ENCODE results near the gene EVI5.
"Not testable (repeated sequence)": the region's sequence is repeated elsewhere in the genome, so short reads cannot be mapped to it uniquely, and the experiment has no call there.

Gene EVI5

GRCh38 chr1:92527670-92528069, 257.2 kb downstream of the EVI5 start:
- no peak for DNase-seq (ENCODE audit: low read depth, low spot score)
- H3K9me3 ChIP-seq (ENCODE audit: insufficient read depth, low read length) = no peaks in the 10 kb centered on the region
- H3K4me1 ChIP-seq (ENCODE audit: insufficient read depth, insufficient read length) = no peaks in the 10 kb centered on the region
- H3K4me3 ChIP-seq (ENCODE audit: insufficient read length, low read depth) = no peak overlapping the region
- TF ChIP-seq SUZ12 (IDR thresholded peaks at IDR 0.05; ENCODE audit: extremely low read depth, insufficient read depth, insufficient read length) = no peak
- TF ChIP-seq ZNF274 (IDR thresholded peaks at IDR 0.05; ENCODE audit: low read depth, low read length) = no peak
- no peak for TF ChIP-seq YY1 (IDR thresholded peaks at IDR 0.05; ENCODE audit: insufficient read depth, insufficient read length)
- no peaks in the 10 kb centered on the region for H3K27me3 ChIP-seq (ENCODE audit: insufficient read depth, insufficient read length)
- H3K9ac ChIP-seq (ENCODE audit: insufficient read length, low read depth) = no peak overlapping the region
- no peaks in the 10 kb centered on the region for H3K36me3 ChIP-seq (ENCODE audit: insufficient read depth, insufficient read length, low read length)

GRCh38 chr1:92524944-92525590, 259.8 kb downstream of the EVI5 start:
- not testable (repeated sequence) for H3K9ac ChIP-seq (ENCODE audit: insufficient read length, low read depth); H3K27me3 ChIP-seq (ENCODE audit: insufficient read depth, insufficient read length); H3K9me3 ChIP-seq (ENCODE audit: insufficient read depth, low read length); H3K36me3 ChIP-seq (ENCODE audit: insufficient read depth, insufficient read length, low read length); DNase-seq (ENCODE audit: low read depth, low spot score); H3K4me1 ChIP-seq (ENCODE audit: insufficient read depth, insufficient read length); H3K4me3 ChIP-seq (ENCODE audit: insufficient read length, low read depth)

- TF ChIP-seq YY1 (IDR thresholded peaks at IDR 0.05; ENCODE audit: insufficient read depth, insufficient read length) = no peak
- TF ChIP-seq ZNF274 (IDR thresholded peaks at IDR 0.05; ENCODE audit: low read depth, low read length) = no peak
- TF ChIP-seq SUZ12 (IDR thresholded peaks at IDR 0.05; ENCODE audit: extremely low read depth, insufficient read depth, insufficient read length) = no peak
These were observed 265.9 kb downstream of the EVI5 start for GRCh38 chr1:92519043-92519442.

GRCh38 chr1:92516574-92516973, 268.3 kb downstream of the EVI5 start:
- Histone ChIP-seq H3K4me3 (ENCODE audit: insufficient read length, low read depth) (no peak overlapping the region), H3K36me3 (ENCODE audit: insufficient read depth, insufficient read length, low read length) (no peaks in the 10 kb centered on the region), H3K9ac (ENCODE audit: insufficient read length, low read depth) (no peak overlapping the region), H3K9me3 (ENCODE audit: insufficient read depth, low read length) (no peaks in the 10 kb centered on the region), H3K27me3 (ENCODE audit: insufficient read depth, insufficient read length) (no peaks in the 10 kb centered on the region), H3K4me1 (ENCODE audit: insufficient read depth, insufficient read length) (no peaks in the 10 kb centered on the region)
- no peak for DNase-seq (ENCODE audit: low read depth, low spot score)
- no peak for TF ChIP-seq YY1 (IDR thresholded peaks at IDR 0.05; ENCODE audit: insufficient read depth, insufficient read length)
- TF ChIP-seq SUZ12 (IDR thresholded peaks at IDR 0.05; ENCODE audit: extremely low read depth, insufficient read depth, insufficient read length) = no peak
- no peak for TF ChIP-seq ZNF274 (IDR thresholded peaks at IDR 0.05; ENCODE audit: low read depth, low read length)

More at GRCh38 chr1:92519043-92519442, 265.9 kb downstream of the EVI5 start:
- no peaks in the 10 kb centered on the region for H3K4me1 ChIP-seq (ENCODE audit: insufficient read depth, insufficient read length)
- DNase-seq (ENCODE audit: low read depth, low spot score) = no peak
- no peaks in the 10 kb centered on the region for H3K27me3 ChIP-seq (ENCODE audit: insufficient read depth, insufficient read length)
- H3K36me3 ChIP-seq (ENCODE audit: insufficient read depth, insufficient read length, low read length) = no peaks in the 10 kb centered on the region
- H3K9ac ChIP-seq (ENCODE audit: insufficient read length, low read depth) = no peak overlapping the region
- H3K9me3 ChIP-seq (ENCODE audit: insufficient read depth, low read length) = no peaks in the 10 kb centered on the region
- H3K4me3 ChIP-seq (ENCODE audit: insufficient read length, low read depth) = no peak overlapping the region

GRCh38 chr1:92515796-92516201, 269.1 kb downstream of the EVI5 start:
- no peaks in the 10 kb centered on the region for H3K36me3 ChIP-seq (ENCODE audit: insufficient read depth, insufficient read length, low read length)
- H3K4me3 ChIP-seq (ENCODE audit: insufficient read length, low read depth) = no peak overlapping the region
- H3K9me3 ChIP-seq (ENCODE audit: insufficient read depth, low read length) = no peaks in the 10 kb centered on the region
- DNase-seq (ENCODE audit: low read depth, low spot score) = no peak
- no peaks in the 10 kb centered on the region for H3K4me1 ChIP-seq (ENCODE audit: insufficient read depth, insufficient read length)
- no peak overlapping the region for H3K9ac ChIP-seq (ENCODE audit: insufficient read length, low read depth)
- TF ChIP-seq ZNF274 (IDR thresholded peaks at IDR 0.05; ENCODE audit: low read depth, low read length) = no peak
- no peak for TF ChIP-seq SUZ12 (IDR thresholded peaks at IDR 0.05; ENCODE audit: extremely low read depth, insufficient read depth, insufficient read length)
- no peak for TF ChIP-seq YY1 (IDR thresholded peaks at IDR 0.05; ENCODE audit: insufficient read depth, insufficient read length)
- no peaks in the 10 kb centered on the region for H3K27me3 ChIP-seq (ENCODE audit: insufficient read depth, insufficient read length)

GRCh38 chr1:92511541-92511940, 273.4 kb downstream of the EVI5 start:
- no peak for TF ChIP-seq ZNF274 (IDR thresholded peaks at IDR 0.05; ENCODE audit: low read depth, low read length)
- no peak for TF ChIP-seq YY1 (IDR thresholded peaks at IDR 0.05; ENCODE audit: insufficient read depth, insufficient read length)
- no peaks in the 10 kb centered on the region for H3K4me1 ChIP-seq (ENCODE audit: insufficient read depth, insufficient read length)
- DNase-seq (ENCODE audit: low read depth, low spot score) = no peak
- H3K27me3 ChIP-seq (ENCODE audit: insufficient read depth, insufficient read length) = no peaks in the 10 kb centered on the region
- H3K36me3 ChIP-seq (ENCODE audit: insufficient read depth, insufficient read length, low read length) = no peaks in the 10 kb centered on the region
- no peak overlapping the region for H3K9ac ChIP-seq (ENCODE audit: insufficient read length, low read depth)
- no peaks in the 10 kb centered on the region for H3K9me3 ChIP-seq (ENCODE audit: insufficient read depth, low read length)
- no peak overlapping the region for H3K4me3 ChIP-seq (ENCODE audit: insufficient read length, low read depth)

- TF ChIP-seq SUZ12 (IDR thresholded peaks at IDR 0.05; ENCODE audit: extremely low read depth, insufficient read depth, insufficient read length) (no peak), ZNF274 (IDR thresholded peaks at IDR 0.05; ENCODE audit: low read depth, low read length) (no peak), YY1 (IDR thresholded peaks at IDR 0.05; ENCODE audit: insufficient read depth, insufficient read length) (no peak)
- Histone ChIP-seq H3K36me3 (ENCODE audit: insufficient read depth, insufficient read length, low read length) (no peaks in the 10 kb centered on the region), H3K4me1 (ENCODE audit: insufficient read depth, insufficient read length) (no peaks in the 10 kb centered on the region), H3K9ac (ENCODE audit: insufficient read length, low read depth) (no peak overlapping the region), H3K4me3 (ENCODE audit: insufficient read length, low read depth) (no peak overlapping the region), H3K27me3 (ENCODE audit: insufficient read depth, insufficient read length) (no peaks in the 10 kb centered on the region), H3K9me3 (ENCODE audit: insufficient read depth, low read length) (no peaks in the 10 kb centered on the region)
- DNase-seq (ENCODE audit: low read depth, low spot score) = no peak
These were observed 275.3 kb downstream of the EVI5 start for GRCh38 chr1:92509619-92510018.
